T47D (cell line): Measurements from ENCODE around the gene DYRK4.

Source experiments
- DNase-seq, 2 experiments: peaks; one replicate each; pipeline versions ENCODE4 v3.0.0 to v3.0.0-alpha.2; 2011 to 2012; ENCODE audit warnings: low read depth in 1 of 2, low spot score in 1 of 2
- JUND ChIP-seq: IDR thresholded peaks from 2 replicates; pipeline ENCODE4 v1.6.1; 2012; ENCODE audit warnings: low read depth
- in situ Hi-C: cut with HindIII; loops from 2 replicates; pipeline ENCODE4 v1.10.0; 2016; ENCODE audit warnings: low sequenced_read_pairs, low pct_unique_long_range_greater_than_20kb

DYRK4 gene

GRCh38 chr12:4540638-4541037, 21.4 kb upstream of the DYRK4 start:
- no peak for DNase-seq
- no peak for TF ChIP-seq JUND
- in situ Hi-C loops, result no loop called here

- DNase-seq, result no peak
- TF ChIP-seq JUND, result no peak
- in situ Hi-C loops, result no loop called here
These were observed 16.8 kb upstream of the DYRK4 start for GRCh38 chr12:4545195-4545594.

GRCh38 chr12:4552191-4552590, 9.8 kb upstream of the DYRK4 start:
- DNase-seq, result no peak
- in situ Hi-C loops, result no loop called here
- no peak for TF ChIP-seq JUND

GRCh38 chr12:4553943-4554342, 8.1 kb upstream of the DYRK4 start:
- no peak for TF ChIP-seq JUND
- no peak for DNase-seq
- in situ Hi-C loops, result no loop called here

GRCh38 chr12:4555804-4556203, 6.2 kb upstream of the DYRK4 start:
- DNase-seq, result no peak
- in situ Hi-C loops, result no loop called here
- no peak for TF ChIP-seq JUND

GRCh38 chr12:4556735-4557530, 5.1 kb upstream of the DYRK4 start:
- no peak for DNase-seq
- TF ChIP-seq JUND, result no peak
- in situ Hi-C loops, result no loop called here

GRCh38 chr12:4557586-4557985, 4.4 kb upstream of the DYRK4 start:
- in situ Hi-C loops, result no loop called here
- TF ChIP-seq JUND, result no peak

GRCh38 chr12:4558171-4558570, 3.8 kb upstream of the DYRK4 start:
- no peak for TF ChIP-seq JUND
- in situ Hi-C loops, result no loop called here
- no peak for DNase-seq

More at GRCh38 chr12:4557586-4557985, 4.4 kb upstream of the DYRK4 start:
- DNase-seq, result no peak

GRCh38 chr12:4563336-4563735, 1.3 kb downstream of the DYRK4 start:
- no peak for TF ChIP-seq JUND
- DNase-seq, result no peak
- in situ Hi-C loops, result no loop called here

GRCh38 chr12:4564818-4565217, 2.8 kb downstream of the DYRK4 start:
- DNase-seq, result no peak
- in situ Hi-C loops, result no loop called here
- TF ChIP-seq JUND, result no peak

- no peak for TF ChIP-seq JUND
- in situ Hi-C loops, result no loop called here
- DNase-seq, result no peak
These were observed 4.5 kb downstream of the DYRK4 start for GRCh38 chr12:4566474-4566873.

GRCh38 chr12:4567073-4567881, 5.3 kb downstream of the DYRK4 start:
- TF ChIP-seq JUND, result no peak
- DNase-seq, result no peak
- in situ Hi-C loops, result no loop called here

GRCh38 chr12:4569261-4569660, 7.3 kb downstream of the DYRK4 start:
- in situ Hi-C loops, result no loop called here
- no peak for TF ChIP-seq JUND
- no peak for DNase-seq
